Glomerular visceral epithelial cell (primary cell): ENCODE results near the gene CMIP.
A peak's percentile ranks its signal among the peaks of the same experiment; 100 is the strongest.

Experiments
- DNase-seq: peaks from one replicate; pipeline ENCODE4 v3.0.0-alpha.2; 2016; ENCODE audit errors: extremely low spot score

CMIP gene

DNA sequence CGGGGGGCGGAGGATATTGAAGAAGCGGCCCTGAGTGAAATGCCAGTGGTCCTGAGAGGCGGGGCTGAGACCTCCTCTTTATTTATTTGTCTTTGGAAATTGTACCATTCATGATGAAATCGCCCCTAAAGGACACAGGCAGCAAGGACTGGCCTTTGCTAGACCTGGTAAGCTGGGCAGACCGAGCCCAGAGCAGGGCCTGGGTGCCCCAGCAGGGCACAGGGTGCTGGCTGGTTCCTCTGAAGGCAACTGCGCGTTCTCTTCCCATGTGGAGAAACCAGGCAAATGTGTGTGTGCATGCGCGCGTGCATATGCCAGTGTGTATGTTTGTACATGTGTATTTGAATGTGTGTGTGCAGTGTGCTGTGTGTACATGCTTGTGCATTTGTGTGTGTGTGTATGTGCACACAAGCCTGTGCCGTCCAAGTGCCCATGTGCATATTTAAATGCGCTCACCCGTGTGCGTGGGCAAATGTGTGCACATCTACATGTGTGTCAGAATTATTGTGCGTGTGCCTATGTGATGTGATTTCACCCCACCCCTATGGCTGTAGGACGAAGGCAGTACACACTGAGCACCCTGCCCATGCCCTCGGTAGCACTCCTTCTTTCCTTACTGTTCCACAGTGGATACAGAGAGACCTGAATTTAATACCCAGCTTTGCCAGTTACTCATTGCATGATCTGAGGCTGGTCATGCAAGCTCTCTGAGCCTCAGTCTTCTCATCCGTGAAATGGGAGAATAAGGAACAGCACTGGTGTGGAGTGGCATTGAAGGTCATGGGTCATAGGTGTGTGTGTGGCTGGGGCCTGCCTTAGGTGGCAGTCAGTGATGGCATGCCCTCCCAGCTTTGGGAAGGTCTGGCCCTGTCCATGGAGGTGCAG lies 105.2 kb downstream of the CMIP start:
- DNase-seq: no peak

DNA sequence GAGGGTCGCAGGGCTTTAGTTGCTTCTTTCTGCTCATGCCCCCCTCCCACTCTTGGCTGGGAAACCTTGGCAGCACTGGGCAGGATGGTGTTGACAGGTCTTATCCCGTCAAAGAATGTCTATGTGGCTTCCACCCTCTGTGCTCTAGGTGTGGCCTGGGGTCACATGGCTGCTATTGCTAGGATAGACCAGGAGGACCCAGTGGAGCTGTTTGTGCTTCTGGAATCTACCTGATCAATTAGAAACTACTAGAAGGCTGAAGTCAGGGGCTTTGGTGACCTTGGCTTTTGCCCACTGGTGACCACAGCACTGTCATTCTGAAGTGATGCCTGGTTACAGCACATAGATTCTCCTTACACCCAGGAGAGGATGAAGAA lies 105.8 kb downstream of the CMIP start:
- DNase-seq: no peak

DNA sequence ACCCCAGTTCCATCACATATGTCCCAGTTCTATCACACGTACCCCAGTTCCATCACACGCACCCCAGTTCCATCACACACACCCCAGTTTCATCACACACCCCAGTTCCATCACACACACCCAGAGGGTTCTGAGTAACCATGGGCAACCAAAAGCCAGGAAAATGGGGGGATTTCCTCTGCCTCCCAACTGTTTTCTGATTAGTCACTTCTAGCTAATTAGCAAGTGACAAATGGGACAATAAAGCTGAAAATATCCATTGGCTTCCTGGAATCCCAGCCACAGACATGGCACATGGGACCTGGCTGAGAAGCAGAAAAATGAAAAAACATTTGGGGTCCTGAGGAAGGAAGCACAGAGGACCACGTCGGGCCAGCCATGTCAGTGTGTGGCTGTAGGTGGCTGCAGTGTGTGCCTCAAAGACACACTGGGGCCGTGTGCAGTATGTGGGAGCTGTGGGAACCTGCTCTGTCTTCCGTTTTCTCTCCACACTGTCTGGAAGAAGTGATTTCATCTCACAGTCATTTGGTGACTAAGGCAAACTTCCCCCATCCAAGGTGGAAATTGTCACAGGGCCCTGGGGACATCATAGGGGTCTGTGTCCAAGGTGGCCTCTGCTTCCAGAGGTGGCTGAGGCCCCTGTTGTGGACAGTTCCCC lies 106.7 kb downstream of the CMIP start:
- peak; percentile 42 for DNase-seq

- DNase-seq: no peak
Observed at GRCh38 chr16:81551821-81552304, 107.3 kb downstream of the CMIP start.

- DNase-seq: no peak
Observed at GRCh38 chr16:81552743-81553079, 108.1 kb downstream of the CMIP start.

GRCh38 chr16:81553080-81553813 lies 108.6 kb downstream of the CMIP start:
- DNase-seq: no peak

DNA sequence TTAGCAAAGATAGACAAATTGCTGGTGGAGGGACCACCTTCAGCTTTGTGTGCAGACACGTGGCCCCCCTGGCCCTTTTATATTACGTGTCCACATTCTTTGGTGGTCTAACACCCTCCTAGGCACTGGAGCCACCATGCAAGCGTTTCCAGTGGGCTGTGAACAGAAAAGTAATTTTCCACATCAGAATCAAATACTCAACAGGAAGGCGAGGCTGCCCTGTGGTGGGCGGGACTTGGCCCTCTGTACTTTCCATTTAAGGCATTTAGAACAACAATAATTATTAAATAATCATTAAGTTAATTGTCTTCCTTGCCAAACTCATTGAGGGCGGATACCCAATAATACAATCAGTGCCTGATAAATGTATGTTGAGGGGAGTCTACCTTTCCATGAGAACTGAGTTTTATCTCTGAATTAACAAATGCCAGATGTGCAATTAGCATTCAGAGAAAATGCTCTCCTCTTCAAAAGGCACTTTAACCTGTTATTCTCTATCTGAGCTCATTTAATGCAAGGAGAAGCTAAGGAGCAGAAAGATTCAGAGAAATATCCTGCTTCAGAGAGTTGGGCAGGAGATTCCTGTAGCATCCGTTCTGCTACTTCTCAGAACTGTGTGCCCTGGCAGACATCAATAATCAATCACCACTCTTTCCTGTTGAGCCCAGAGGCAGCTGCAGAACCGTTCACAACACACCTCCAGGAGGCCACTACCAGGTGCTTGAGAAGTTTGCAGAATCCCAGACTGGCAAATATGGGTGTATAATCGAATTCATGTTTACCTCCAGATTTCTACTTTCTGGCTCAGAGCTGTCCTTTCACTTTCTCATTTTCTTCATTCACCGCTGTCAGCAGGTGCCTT lies 109.4 kb downstream of the CMIP start:
- no peak for DNase-seq

DNA sequence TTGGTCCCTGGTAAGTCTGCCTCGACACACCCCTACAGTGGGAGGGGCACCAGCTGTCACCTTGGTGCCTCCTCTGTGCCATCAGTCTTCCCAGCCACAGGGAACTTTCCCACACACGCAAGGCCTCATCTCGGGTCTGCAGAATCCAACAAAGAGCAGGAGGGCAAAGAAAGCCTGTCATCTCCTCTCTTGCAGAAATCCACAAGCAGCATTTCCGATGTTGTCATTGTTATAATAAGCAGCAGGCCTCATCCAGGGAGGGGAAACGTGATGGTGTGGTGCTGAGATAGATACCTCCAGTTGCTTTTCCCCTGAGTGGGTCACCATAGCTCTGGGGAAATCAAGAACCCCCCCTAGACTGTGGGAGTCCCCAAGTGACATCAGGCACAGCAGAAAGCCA lies 110.4 kb downstream of the CMIP start:
- no peak for DNase-seq

GRCh38 chr16:81555660-81556059 lies 111.1 kb downstream of the CMIP start:
- DNase-seq: no peak

DNA sequence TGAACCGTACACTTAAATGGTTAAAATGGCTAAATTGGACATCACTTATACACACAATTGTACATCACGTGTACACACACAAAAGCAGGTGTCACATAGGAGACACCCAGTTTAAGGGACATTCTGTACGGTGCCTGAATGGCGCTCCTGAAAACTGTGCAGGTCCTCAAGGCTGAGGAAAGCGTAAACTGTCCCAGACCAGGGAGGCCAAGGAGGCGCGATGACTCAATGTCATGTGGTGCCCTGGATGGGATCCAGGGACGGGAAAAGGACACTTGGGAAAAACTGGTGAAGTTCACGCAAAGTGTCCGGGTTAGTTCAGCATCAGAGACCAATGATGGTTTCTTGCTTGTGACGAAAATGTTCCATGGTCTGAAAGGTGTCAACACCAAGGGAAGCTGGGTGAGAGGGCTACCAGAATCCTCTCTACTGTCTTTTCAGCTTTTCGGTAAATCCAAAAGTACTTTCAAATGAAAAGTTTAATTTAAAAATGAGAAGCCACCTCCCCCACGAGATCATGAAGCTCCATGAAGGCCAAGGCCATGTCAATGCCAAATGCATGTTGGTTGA lies 112.2 kb downstream of the CMIP start:
- DNase-seq: no peak

DNA sequence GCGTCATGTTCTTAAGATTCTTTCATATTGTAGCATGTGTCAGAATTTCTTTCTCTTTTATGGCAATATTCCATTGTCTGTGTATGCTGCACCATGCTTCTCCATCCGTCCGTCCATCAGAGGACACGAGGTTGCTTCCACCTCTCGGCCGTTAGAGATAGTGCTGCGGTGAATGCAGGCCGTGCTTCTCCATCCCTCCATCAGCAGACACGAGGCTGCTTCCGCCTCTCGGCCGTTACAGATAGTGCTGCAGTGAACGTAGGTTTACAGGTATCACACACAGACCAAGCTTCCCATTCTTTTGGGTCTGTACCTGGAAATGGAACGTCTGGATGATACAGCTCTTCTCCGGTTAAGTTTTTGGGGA lies 113.5 kb downstream of the CMIP start:
- DNase-seq: no peak

DNA sequence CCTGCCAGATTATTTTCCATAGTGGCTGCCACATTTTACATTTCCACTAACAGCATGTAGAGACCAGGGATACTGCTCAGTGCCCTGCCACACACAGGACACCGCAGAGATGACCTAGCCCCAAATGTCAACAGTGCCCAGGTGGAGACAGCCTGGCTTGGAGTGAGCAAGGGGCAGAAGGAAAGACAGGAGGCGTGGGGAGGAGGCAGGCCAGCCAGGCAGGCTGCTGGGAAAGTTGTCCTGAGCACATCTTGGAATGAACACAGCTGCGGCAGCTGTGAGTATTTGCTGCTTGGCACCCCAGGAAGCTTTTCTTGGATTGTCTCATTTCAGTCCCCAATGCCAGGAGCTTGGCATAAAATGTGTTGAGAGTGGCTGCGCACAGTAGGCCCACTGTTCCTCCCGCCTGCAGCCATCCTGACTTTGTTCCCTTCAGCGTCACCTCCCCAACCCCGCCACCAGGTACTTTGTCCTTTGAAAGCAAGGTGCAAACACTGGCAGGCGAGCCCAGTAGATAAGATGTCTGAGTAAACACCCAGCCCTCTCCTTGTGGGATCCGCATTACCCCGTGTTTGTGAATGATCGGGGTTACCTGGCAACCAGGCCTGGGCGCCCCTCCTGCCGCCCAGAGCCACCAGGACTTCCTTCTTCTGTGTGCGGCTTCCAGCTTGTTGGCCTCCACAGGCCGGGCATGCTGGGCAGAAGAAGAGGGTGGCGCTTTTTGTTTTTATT lies 114.0 kb downstream of the CMIP start:
- no peak for DNase-seq

- peak; percentile 40 for DNase-seq
Observed at GRCh38 chr16:81560979-81561657, 116.5 kb downstream of the CMIP start.

GRCh38 chr16:81562174-81562849 lies 117.7 kb downstream of the CMIP start:
- peak; percentile 12 for DNase-seq

DNA sequence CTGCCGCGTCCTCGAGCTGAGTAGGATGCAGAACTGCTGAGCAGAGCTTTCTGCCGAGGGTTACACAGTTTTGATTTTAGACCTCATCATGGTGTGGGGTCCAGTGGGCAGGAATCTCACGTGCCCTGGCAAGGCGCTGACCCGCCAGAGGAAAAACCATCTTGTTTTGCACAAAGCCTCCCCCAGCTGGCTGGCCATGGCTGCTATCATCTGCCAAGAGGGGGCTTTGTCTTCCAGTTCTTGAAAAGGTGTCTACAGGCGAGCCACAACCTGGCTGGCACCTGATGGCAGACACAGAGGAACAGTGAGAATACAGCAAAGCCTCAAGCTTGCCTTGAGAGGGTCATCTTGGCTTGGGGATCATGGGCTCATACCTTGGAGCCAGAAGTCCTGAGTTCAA lies 118.3 kb downstream of the CMIP start:
- DNase-seq: no peak

GRCh38 chr16:81564421-81564911 lies 119.9 kb downstream of the CMIP start:
- peak; percentile 35 for DNase-seq

GRCh38 chr16:81565321-81566028 lies 120.9 kb downstream of the CMIP start:
- DNase-seq: no peak
